ENCODE results near the gene BEGAIN.
"Not testable (repeated sequence)": the region's sequence is repeated elsewhere in the genome, so short reads cannot be mapped to it uniquely, and the experiment has no call there.

Gene BEGAIN

GRCh38 chr14:100533656-100534485, 53.3 kb downstream of the BEGAIN start:
- FAIRE-seq: no peak

DNA sequence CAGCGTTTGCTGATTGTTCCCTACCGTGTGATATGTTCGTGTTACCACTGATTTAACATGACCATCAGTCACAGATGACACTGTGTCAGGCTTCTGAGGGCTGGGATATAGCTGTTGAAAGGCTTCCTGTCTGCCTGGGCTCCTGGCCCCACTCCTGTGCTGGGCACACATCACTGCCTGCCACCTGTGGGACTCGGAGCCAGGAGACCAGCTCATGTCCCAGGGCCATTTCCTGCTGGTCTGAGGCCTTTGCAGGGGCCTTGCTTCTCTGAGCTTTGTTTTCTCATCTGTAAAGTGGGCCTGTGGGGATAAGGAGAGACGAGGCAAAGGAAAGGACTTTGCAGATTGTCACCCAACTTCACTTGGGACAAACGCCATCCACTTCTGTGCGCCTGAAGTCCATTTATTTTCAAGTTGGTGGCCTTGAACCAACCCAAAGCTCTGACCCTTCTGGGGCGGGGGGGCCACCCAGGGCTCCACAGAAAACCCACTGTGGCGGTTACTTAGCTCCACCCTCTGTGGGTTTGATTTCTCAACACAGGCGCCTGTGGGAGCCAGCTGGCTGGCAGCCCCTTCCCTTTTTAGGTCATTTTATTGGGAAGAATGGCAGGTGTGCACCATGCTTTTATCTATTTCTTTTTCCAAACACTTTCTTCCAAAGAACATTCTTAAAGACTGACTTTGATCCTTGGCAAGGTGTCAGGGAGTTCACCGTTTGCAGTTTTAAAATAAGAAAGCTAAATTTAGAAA, 54.1 kb downstream of the BEGAIN start:
- FAIRE-seq: no peak

- FAIRE-seq: no peak
Measured at GRCh38 chr14:100532154-100532861, 54.9 kb downstream of the BEGAIN start.

GRCh38 chr14:100531152-100532121, 55.8 kb downstream of the BEGAIN start:
- FAIRE-seq: no peak

GRCh38 chr14:100530270-100531072, 56.7 kb downstream of the BEGAIN start:
- no peak for FAIRE-seq

DNA sequence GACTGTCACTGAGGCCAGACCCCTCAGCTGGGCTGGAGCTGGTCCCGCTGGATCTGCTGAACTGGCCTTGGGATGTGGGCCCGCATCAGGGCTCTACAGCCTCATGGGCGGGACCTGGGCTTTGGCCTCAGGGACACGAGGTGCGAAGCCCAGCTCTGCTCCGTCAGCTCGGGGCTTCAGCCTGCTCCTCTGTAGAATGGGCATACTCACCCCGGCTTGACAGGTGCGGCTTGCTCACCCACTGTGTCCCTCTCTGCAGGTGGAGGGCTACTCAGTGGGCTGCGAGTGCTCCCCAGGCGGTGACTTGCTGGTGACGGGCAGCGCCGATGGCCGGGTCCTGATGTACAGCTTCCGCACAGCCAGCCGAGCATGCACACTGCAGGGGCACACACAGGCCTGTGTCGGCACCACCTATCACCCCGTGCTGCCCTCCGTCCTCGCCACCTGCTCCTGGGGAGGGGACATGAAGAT, 57.6 kb downstream of the BEGAIN start:
- no peak for FAIRE-seq

DNA sequence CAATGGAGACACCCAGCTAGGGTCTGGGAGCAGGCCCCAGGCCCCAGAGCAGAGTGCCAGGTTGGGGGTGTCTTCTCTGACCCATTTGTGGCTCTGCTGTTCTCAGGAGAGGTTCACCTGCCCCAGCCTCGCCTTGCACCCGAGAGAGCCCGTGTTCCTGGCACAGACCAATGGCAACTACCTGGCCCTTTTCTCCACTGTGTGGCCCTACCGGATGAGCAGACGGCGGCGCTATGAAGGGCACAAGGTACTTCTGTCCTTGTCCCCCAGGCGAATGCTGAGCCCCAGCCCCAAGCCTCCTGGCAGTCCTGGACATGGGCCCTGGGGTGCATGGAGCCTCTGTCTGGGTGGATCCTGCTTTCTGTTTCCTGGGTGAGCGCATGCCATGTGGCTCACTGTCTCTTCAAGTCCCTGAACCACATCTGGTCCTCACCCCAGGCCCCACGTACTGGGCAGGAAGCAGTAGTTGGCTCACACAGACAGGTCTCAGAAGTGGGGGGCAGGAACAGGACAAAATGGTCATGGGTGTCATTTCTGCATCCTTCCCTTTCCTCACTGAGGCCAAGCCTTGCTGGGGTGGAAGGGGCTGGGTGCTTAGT, 58.2 kb downstream of the BEGAIN start:
- FAIRE-seq: no peak

- no peak for FAIRE-seq
Measured at GRCh38 chr14:100526632-100527031, 60.6 kb downstream of the BEGAIN start.

GRCh38 chr14:100526057-100526456, 61.2 kb downstream of the BEGAIN start:
- FAIRE-seq: no peak

DNA sequence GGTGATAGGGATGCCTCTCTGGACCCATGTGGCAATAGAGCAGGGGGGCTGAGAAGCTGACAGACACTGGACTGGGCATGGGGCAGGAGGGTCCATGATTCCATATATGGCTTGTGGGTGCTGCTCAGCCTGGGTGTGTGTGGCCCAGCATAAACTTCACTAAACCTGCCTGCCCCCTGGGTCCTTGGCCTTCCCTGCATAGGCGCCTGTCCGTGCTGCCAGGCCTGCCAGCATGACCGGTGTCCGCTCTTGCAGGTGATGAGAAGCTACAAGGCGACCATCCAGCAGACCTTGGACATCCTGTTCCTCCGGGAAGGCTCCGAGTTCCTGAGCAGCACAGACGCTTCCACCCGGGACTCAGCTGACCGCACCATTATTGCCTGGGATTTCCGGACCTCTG, 61.6 kb downstream of the BEGAIN start:
- no peak for FAIRE-seq

GRCh38 chr14:100524933-100525243, 62.3 kb downstream of the BEGAIN start:
- FAIRE-seq: no peak

GRCh38 chr14:100524233-100524932, 62.8 kb downstream of the BEGAIN start:
- no peak for FAIRE-seq

DNA sequence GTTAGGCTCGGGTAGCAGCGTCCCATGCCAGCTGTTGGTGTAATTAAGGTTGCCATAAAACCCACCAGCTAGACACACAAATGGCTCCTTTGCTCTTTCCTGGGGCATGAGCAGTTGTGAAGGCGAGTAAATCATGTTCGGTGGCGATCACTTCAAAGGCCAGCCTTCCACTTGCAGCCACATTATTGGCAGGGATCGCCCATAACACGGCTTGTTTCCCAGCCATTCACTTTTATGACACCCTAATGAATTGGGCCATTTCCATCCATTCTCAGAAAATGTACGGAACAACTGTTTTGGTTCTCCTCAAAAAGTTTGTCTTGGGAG, 63.4 kb downstream of the BEGAIN start:
- FAIRE-seq: no peak

- no peak for FAIRE-seq
Measured at GRCh38 chr14:100523131-100523842, 63.9 kb downstream of the BEGAIN start.

GRCh38 chr14:100522616-100523099, 64.6 kb downstream of the BEGAIN start:
- FAIRE-seq: no peak

- not testable (repeated sequence) for FAIRE-seq
Measured at GRCh38 chr14:100506053-100506452, 81.2 kb downstream of the BEGAIN start.

DNA sequence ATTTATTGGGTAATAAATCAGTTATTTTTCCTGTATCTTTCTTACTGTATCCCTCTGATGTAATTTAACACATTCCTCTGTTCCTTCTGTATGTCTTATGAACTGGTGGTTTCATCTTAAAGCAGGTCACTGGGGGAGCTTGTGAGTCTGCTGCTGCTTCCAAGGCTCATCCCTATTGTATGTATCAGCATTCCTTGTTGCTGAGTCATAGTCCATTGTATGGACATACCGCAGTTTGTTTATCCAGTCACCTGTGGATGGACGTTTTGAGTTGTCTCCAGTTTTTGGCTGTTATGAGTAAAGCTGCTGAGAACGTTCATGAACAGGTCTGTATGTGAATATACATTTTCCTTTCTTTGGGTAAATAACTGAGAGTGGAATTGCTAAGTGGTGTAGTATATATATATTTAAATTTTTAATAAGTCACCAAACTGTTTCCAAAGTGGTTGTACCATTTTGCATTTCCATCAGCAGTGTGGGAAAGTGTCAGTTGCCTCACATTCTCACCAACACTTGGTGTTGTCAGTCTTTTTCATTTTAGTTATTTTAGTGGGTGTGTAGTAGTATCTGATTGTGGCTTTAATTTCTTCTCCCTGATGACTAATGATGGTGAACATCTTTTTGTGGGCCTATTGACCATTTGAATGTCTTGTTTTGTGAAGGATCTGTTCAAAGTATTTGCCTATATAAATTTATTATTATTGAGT, 82.7 kb downstream of the BEGAIN start:
- no peak for FAIRE-seq

GRCh38 chr14:100503251-100503650, 84.0 kb downstream of the BEGAIN start:
- no peak for FAIRE-seq

DNA sequence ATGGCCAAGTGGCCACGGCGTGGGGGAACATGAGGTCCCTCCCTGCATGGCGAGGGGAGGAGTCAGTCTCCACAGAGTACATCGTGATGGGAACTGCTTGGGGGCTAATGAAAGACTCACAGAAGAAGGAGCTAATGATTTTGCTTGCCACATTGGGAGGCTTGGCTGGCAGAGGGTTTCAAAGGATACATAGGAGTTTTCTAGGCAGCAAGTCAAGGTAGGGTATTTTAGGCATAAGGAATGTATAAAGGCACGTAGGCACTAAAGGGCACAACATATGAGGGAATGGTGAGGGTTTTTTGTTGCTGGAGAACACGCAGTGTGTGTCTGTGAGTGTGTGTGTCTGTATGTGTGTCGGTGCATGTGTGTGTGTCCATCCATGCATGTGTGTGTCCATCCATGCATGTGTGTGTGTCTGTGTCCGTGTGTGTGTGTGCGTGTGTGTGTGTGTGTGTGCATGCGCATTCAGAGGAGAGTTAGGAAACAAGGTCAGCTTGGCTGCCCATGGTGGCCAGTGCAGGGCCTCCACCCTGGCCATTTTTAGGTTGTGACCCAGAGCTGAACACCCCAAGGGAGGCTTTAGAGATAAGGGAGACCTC, 84.5 kb downstream of the BEGAIN start:
- FAIRE-seq: no peak

Data from G401.6 (cell line).